Measurements from ENCODE around the gene OVOL3.
"Not testable (repeated sequence)": the region's sequence is repeated elsewhere in the genome, so short reads cannot be mapped to it uniquely, and the experiment has no call there.

OVOL3 gene

DNA sequence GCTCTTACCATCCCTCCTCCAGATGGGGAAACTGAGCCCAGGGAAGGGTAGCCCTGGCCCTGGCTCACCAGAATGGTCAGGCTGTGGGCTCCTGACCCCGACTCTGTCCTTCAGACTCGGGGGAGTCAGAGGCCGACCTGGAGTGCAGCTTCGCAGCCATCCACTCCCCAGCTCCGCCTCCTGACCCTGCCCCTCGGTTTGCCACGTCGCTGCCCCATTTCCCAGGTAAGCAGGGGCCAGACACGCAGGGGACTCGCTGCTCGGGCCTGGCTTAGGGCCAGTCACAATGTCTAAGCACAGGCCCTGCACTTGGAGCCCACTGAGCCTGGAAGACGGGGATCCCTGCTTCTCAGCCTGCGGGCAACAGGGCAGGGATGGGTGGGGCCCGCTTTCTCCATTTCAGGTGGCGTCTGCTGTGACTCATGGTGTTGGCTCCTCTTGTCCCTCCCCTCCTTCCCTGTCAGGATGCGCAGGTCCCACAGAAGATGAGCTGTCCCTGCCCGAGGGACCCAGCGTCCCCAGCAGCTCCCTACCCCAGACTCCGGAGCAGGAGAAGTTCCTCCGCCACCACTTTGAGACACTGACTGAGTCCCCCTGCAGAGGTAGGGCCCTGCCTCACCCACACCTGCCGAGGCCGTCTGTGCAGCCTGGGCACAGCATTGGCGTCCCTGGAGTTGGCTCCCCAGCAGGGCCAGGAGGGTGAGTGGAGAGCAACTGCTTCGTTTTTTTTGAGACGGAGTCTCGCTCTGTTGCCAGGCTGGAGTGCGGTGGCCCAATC, 9.2 kb upstream of the OVOL3 start:
- FAIRE-seq = no peak

DNA sequence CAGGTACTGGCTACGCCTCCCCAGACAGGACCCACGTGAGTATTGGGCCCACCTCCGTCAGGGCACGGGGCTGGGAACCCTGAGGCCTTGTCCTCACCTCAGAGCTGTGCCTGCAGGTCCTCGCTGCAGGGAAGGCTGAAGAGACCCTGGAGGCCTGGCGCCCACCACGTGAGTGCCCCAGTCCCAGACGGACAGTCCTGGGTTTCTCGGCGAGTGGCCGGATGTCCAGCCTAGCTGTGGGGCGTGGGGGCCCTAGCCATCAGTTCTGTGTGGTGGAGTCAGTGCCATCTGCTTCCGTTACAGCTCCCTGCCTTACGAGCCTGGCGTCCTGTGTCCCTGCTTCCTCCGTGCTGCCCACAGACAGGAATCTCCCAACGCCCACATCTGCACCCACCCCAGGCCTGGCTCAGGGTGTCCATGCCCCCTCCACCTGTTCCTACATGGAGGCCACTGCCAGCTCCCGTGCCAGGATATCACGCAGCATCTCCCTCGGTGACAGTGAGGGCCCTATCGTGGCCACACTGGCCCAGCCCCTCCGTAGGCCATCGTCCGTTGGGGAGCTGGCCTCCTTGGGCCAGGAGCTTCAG, 7.8 kb upstream of the OVOL3 start:
- FAIRE-seq = no peak

DNA sequence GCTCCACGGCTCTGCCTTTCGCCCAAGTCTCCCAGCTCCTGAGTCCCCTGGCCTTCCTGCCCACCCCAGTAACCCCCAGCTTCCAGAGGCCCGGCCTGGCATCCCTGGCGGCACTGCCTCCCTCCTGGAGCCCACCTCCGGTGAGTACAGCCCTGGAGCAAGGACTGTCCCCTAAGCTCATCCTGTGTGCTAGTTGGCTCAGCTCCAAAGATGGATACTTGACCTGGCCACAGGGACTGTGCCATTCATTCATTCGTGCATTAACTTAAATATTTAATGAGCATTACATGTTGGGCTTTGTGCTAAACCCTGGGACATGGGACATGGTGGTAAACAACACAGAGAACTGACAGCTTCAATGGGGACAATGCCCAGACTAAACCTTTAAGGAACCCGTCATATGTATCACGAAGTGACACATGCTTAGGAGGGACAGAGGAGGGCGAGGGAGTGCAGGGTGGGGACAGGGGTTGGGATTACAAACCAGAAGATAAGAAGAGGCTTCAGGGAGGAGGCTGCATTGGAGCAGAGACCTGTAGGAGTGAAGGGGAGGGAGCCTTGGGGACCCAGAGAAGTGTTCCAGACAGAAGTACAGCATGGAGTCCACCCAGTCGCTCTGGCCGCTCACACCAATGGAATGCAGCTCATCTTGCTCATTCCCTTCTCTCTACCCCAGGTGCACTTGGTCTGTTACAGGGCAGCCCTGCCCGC, 6.9 kb upstream of the OVOL3 start:
- no peak for FAIRE-seq

DNA sequence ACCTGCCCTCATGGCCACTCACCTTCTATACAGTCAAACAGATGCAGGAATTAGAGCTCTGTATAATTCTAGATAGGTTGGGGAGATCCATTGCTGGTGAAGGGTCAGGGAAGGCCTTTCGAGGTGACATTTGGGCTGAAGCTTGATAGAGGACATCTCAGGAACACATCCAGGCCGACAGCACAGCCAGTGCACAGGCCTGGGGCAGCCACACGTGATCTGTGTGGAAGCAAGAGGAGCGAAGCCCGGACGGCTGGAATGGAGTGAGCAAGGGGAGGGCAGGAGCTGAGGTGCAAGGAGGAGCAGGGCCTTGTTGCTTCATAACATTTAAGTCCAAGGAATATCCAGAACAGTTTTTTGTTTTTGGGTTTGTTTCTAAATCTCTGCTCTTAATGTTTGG, 4.5 kb upstream of the OVOL3 start:
- FAIRE-seq = no peak

DNA sequence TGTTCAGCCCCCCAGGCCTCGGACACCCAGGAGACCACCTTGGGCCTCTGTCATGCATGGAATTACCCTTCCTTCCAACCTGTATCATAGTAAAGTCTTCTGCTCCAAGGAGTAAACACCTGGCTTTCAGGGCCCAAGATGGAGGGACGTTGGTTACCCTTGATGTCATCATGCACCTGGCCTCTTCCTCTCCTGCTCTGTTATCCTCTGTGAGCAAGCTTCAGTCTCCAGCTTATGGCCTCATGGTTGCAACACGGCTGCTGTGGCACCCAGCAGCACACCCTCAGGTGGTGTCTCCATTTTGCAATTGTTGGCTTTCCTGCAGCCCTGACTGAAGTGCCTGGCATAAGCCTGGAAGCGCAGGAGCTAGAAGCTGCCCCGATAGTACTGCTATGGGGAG, 4.0 kb upstream of the OVOL3 start:
- no peak for FAIRE-seq

DNA sequence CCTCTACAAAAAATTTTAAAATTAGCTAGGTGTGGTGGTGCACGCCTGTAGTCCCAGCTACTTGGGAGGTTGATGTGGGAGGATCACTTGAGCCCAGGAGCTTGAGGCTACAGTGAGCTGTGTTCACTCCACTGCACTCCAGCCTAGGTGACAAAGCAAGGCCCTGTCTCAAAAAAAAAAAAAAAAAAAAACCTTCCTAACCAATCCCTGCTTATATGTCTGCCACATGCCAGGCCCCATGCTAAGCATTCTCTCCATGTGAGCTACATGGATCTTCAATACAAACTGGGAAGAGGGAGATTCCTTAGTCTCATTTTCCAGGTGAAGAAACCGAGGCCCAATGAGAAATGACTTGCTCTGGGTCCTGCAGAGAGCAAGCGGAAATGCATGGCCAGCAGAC, 2.3 kb upstream of the OVOL3 start:
- FAIRE-seq = no peak

DNA sequence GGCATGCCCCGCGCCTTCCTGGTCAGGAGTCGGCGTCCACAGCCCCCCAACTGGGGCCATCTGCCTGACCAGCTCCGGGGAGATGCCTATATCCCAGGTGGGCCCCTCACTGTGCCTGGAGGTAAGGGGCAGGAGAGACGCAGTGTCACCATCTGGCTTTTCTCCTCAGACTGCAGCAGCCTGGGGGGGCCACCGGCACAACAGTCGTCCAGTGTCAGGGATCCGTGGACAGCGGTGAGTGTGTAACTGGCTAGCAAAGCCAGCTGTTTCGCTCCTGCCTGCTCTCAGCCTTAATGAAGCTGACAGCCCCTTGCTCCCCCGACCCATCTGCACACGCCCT, 227 bp downstream of the OVOL3 start:
- no peak for FAIRE-seq

DNA sequence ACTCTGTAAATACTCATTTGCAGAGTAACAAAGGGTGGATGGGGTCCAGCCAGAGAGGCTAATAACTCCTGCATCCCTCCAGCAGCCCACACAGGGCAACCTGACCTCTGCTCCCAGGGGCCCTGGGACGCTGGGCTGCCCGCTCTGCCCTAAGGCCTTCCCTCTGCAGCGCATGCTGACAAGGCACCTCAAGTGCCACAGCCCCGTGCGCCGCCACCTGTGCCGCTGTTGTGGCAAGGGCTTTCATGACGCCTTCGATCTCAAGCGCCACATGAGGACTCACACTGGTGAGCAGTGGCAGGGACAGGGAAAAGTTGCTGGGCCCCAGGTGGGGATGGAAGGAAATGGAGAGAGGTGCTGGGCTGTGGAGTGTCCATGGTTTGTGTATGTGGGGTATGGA, 1.7 kb downstream of the OVOL3 start:
- no peak for FAIRE-seq

DNA sequence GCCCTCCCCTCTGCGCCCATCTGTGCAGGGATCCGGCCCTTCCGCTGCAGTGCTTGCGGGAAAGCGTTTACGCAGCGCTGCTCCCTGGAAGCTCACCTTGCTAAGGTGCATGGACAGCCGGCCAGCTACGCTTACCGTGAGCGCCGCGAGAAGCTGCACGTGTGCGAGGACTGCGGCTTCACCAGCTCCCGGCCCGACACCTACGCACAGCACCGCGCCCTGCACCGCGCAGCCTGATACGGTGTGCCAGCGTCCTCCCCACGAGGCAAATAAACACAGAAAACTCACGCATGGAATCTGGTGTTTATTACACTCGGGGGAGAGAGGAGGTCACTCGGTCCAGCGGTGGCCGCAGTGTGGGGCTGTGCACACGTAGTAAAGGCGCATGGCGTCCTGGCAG, 2.5 kb downstream of the OVOL3 start:
- FAIRE-seq = no peak

DNA sequence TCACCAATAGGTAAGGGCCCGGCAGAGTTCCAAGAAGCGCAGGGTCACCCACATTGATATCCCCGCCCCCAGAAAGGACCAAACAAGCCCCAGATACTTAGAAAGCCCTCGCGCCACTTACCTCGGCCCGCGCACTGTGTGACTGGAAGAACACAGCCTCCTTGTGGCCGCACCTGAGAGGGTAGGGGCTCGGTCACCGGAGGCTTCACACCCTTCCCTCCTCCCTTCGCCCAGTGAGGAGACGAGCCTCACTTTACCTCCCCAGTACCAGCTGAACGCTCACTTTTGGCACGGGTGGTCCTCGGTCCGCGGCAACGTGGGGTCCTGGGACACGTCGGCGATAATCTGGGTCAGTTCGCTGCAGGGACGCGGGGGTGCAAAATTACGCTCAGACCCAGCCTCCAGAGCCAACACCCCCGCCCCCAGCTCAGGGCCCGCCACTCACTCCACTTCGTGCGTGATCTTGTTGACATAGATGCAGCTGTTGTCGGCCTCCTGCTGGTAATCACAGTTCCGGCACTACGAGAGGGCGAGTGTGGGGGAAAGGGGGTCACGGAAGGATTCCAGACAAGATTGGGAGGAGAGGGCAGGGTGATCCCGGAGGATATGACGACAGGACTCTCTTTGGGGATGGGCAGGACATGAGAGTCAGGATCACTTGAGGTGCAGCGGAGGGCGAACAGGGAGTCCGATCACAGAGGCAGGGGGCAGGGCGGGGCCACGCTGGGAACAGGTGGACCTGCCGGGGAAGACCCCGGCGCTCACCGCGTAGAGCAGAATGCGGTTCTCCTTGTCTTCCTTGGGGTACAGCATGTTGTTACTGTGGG, 3.2 kb downstream of the OVOL3 start:
- no peak for FAIRE-seq

DNA sequence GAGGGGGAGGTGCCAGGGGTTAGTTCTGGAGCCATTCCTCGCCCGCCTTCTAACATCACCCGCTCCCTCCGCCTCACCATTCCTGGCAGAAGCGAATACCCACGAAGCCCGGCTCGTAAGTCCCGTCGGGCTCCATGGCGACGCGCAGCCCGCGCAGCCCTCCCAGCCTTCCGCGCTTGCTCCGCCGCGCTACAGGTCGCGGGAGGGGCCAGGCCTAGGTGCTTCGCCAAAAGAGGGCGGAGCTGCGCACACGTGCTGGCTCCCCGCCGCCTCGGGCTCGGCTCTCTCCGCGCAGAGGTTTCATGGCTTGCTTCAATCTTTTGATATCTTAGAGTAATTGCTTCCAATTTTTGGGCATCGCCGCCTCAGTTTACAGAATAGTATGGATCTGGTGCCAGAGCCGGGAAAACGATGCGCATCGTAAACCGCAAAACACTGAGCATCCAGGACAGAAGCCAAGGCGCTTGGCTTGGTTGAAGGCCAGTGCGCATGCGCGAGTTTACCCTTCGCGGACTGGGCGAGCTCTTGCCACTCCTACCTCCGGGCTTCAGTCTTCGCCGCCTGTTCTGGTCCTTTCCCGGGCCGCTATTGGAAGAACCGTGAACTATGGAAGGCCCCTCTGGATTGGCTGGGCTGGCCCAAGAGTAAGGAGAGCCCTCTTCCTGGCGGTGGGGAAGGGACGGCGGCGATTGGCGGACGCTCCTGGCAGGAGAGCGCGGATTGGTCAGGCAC, 3.9 kb downstream of the OVOL3 start, which contains the start of gene POLR2I:
Gene POLR2I (minus strand): TSS at position 155 of the 732 bp plus-strand sequence. CDS start 19 bp downstream, at position 136.
- FAIRE-seq = peak; percentile 94

DNA sequence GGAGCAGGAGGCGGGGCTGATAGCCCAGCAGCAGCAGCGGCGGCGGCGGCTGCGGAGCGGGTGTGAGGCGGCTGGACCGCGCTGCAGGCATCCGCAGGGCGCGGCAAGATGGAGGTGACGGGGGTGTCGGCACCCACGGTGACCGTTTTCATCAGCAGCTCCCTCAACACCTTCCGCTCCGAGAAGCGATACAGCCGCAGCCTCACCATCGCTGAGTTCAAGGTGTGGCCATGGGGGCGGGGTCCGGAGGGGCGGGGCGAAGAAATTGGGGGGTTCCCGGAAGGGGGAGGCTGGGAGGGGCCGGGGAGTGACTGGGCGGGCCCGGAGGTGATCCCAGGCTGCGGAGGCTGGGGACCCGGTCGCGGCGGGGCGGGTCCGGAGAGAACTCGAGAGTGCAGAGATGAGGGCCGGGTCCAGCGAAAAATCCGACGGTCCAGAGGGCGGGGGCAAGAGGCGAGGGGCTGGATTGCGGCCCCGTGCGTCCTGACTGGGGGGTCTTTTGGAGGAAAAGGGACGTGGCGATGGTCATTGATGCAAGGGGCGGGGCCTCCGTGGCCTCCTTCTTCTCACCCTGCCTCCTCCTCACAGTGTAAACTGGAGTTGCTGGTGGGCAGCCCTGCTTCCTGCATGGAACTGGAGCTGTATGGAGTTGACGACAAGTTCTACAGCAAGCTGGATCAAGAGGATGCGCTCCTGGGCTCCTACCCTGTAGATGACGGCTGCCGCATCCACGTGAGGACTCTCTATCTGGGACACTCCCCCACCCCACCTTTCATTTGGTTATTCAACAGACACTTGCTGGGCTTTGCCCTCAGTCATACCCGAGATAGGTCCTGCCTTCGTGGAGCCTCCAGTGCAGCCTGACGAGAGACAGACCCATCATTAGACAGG, 4.8 kb downstream of the OVOL3 start, which contains the start of gene TBCB:
Gene TBCB (plus strand): TSS at position 16 of the 891 bp plus-strand sequence. CDS start 93 bp downstream, at position 109.
- FAIRE-seq = no peak

DNA sequence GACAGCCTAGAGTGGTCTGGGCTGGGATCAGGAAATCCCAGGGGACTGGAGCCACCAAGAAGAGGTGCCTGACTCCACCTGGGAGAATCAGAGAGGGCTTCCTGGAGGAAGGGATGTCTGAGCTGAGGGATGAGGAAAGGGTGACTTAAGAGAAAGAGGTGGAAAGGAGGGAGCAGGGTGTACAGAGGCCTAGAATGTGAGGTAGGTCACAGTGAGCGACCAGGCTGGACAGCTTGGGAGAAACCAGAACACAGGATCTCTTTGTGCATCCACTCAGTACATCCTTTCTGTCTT, 5.3 kb downstream of the OVOL3 start:
- no peak for FAIRE-seq

DNA sequence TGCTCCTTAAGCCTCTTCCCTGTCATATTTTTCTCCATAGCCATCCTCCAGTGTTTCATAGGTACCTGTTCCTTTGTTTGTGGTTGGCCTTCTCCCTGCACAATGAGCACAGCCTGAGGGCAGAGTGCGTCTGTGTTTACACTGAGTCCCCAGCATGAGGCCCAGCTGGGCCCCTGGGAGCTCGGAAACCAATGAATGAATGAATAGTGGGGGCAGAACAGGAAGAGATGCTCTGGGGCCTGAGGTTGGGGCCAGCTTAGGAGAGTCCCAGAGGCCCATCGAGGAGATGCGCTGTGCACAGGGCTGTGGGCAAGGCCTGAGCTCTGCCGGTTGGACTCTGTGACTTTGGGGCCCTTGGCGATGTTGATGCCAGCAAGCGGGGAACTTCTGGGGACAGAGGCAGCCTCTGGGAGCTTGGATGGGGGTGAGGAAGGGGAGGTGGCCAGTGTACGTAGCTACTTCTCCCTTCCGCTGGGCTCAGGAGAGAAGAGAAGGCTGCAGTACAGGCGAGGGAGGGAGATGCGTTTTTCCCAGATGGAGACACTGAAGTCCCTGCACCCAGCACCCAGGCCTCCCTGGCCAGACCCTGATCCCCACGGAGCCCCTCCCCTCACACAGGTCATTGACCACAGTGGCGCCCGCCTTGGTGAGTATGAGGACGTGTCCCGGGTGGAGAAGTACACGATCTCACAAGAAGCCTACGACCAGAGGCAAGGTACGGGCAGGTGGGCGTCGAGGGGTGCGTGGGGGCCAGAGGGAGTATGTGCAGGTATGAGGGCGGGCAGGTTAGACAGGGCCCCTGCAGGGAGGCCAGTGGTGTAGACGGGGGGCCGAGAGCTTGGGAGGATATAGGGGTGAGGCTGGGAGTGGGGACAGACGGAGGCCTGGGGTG, 9.4 kb downstream of the OVOL3 start:
- no peak for FAIRE-seq

DNA sequence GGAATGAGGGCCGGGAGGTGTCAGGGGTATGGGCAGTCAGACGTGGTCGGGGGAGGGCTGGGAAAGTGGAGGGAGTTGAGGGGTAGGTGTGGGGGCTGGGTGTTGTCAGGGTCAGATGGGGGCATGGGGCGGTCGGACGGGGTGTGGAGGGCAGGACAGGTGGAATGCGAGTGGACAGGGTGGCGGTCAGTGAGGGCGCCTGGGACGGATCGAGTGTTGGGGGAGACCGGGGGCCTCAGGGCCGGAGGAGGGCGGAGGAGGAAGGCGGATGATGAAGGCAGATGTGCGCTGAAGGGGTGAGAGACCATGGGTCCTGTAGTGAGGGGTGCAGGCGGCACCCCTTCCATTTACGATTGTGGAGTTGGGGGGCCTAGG, 10.0 kb downstream of the OVOL3 start:
- no peak for FAIRE-seq

DNA sequence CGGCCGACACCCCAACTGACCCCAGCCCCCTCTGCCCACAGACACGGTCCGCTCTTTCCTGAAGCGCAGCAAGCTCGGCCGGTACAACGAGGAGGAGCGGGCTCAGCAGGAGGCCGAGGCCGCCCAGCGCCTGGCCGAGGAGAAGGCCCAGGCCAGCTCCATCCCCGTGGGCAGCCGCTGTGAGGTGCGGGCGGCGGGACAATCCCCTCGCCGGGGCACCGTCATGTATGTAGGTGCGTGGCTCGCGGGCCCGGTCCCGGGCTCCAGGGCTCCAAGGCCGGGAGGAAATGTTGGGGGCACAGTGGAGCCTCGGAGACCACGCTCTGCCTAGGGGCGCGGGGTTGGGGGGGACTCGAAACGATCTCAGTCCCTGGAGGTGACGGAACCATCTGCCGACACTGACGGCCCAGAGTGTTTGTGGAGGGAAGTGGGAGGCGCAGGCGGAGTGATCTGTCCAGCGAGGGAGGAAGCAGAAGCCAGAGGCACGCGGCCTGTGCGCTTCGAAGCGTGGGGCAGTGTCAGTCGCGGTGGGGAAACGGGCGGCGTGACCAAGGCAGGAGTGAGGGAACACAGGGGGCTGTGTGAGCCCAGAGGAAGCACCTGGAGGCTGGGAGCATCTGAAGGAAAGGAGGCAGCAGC, 10.7 kb downstream of the OVOL3 start:
- no peak for FAIRE-seq

DNA sequence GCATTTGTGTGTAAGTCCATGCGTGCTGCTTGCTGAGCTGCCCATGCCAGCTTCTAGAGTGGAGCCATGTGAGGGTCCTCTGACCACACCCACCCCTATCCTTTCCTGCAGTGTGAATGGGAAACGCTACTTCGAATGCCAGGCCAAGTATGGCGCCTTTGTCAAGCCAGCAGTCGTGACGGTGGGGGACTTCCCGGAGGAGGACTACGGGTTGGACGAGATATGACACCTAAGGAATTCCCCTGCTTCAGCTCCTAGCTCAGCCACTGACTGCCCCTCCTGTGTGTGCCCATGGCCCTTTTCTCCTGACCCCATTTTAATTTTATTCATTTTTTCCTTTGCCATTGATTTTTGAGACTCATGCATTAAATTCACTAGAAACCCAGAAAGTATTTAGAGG, 14.6 kb downstream of the OVOL3 start:
- FAIRE-seq = no peak

DNA sequence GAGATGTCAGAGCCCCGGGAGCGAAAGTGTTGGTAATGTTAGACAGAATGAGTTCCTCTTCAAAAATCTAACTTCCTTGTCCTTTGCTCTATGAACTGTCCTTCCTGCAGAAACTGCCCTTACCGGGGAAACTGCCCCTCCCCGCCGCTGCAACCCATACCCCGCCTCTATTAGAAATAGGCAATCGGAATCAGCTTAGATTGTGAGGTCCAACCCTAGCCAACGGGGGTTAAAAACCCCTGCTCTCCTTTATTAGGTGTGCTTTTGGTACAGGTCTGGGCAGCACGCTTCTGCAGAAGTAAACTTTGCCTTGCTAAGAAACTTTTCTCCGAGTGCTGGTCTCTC, 17.4 kb downstream of the OVOL3 start:
- no peak for FAIRE-seq

DNA sequence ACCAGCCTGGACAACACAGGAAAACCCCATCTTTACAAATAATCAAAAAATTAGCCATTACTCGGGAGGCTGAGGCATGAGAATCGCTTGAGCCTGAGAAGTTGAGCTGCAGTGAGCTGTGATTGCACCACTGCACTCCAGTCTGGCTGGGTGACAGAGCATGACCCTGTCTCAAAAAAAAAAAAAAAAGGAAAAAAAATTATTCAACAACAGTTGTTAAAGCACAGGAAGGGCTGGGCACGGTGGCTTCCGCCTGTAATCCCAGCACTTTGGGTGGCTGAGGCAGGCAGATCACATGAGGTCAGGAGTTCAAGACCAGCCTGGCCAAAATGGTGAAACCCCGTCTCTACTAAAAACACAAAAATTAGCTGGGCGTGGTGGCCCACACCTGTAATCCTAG, 20.3 kb downstream of the OVOL3 start:
- not testable (repeated sequence) for FAIRE-seq

DNA sequence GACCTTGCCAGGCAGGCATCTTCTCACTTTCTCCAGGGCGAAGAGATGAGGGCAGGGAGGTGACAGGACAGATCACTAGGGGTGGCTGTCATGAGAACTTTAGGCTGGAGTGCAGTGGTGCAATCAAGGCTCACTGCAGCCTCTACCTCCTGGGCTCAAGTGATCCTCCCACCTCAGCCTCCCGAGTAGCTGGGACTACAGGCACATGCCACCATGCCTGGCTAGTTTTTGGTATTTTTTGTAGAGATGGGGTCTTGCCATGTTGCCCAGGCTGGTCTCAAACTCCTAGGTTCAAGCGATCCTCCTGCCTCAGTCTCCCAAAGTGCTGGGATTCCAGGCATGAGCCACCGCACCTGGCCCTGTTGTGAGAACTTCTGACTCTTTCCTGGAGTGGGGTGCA, 23.9 kb downstream of the OVOL3 start:
- not testable (repeated sequence) for FAIRE-seq

Data from TTC549 (cell line).